Measurements from ENCODE around the gene GZMM.

Gene GZMM

GRCh38 chr19:535017-535835 lies 8.6 kb upstream of the GZMM start:
- DNase-seq (ENCODE audit: low read depth, low spot score), result no peak

GRCh38 chr19:536031-536880 lies 7.6 kb upstream of the GZMM start:
- no peak for DNase-seq (ENCODE audit: low read depth, low spot score)

GRCh38 chr19:536881-537404 lies 6.9 kb upstream of the GZMM start:
- DNase-seq (ENCODE audit: low read depth, low spot score), result no peak

DNA sequence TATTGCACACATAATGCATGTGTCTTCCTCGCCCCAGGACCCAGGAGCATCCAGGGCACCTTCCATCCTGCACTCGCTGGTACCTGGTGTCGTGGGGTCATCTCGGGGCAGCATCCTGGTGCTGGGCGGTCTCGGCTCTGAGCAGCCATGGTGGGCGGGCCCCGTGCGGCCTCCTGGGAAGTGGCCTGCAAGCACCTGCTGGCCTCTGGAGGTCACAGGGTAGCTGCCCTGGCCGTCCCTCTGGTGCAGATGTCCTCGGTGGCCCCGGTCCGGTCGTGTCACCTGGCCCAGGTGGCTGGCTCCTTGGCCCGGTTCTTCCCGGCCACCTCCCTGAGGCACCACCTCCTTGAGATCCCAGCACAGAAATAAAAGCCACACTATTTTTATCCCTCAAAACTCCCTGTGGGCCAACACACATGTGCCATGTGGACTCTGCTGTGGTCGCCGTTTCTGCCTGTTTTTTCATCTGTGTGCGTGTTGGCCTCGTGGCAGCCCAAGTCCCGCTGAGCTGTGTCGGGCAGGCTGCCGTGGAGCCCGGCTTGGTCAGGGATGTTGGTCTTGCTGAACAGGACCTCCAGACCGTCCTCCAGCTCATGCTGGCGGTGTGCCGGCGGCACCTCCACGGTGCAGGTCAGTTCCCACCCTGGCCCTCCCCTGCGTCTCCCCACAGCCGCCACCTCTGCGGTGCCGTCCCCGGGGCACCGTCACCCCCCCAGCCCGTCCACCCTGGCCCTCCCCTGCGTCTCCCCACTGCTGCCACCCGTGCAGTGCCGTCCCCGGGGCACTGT lies 5.0 kb upstream of the GZMM start:
- DNase-seq (ENCODE audit: low read depth, low spot score), result no peak

DNA sequence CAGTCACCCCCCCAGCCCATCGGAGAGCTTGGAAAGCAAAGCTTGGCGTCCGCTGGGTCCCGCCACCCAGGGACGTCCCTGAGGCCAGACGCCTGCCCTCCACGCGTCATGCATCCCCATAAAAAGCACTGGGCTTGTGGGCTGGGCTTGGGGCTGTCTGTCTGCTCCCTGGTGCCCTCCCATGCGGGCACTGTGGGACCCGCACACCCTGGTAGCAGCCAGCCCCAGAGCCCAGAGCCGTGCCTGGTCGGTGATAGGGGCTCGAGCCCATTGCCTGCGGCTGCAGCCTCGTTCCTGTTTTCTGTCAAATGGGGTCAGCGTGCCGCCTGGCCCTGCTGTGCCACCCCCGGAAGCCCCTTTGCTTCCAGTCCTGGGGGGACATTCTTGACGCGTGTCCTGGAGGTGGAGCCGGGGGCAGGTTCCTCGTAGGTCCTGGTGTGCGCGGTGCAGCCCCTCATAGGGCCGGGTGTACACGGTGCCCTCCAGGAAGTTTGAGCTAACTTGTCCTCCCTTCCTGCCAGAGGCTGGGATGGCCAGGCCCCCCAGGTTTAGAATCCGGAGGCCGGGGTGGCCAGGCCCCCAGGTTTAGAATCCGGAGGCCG lies 4.3 kb upstream of the GZMM start:
- no peak for DNase-seq (ENCODE audit: low read depth, low spot score)

DNA sequence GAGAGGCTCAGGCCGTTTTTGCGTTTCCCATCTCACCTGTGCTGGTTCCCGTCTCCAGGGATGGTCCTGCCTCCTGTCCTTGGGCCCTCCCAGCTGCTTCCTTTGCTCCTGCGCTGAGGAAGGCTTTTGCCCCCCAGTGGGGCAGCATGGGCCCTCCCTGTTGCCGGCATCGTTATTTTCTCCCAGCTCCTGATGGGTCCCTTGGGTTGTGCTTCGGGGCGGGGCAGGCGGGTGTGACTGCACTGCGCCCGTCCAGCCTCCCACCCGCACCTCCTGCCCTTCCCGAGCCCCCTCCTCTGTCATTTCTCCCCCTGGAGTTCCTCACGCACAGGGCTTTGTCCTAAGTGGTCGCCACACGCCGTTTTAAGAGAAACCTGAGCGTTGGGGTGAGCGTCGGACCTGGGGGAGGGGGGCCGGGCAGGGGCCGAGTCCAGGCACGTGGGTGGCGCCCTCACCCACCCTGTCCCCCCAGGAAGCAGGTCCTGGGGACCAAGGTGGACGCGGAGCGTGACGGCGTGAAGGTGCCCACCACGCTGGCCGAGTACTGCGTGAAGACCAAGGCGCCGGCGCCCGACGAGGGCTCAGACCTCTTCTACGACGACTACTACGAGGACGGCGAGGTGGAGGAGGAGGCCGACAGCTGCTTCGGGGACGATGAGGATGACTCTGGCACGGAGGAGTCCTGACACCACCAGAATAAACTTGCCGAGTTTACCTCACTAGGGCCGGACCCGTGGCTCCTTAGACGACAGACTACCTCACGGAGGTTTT lies 2.8 kb upstream of the GZMM start:
- DNase-seq (ENCODE audit: low read depth, low spot score), result no peak

- no peak for DNase-seq (ENCODE audit: low read depth, low spot score)
Measured at GRCh38 chr19:541699-542098, 2.2 kb upstream of the GZMM start.

- no peak for DNase-seq (ENCODE audit: low read depth, low spot score)
Measured at GRCh38 chr19:542173-542866, 1.5 kb upstream of the GZMM start.

GRCh38 chr19:547117-547516 lies 3.3 kb downstream of the GZMM start:
- no peak for DNase-seq (ENCODE audit: low read depth, low spot score)

GRCh38 chr19:547836-548720 lies 4.2 kb downstream of the GZMM start:
- DNase-seq (ENCODE audit: low read depth, low spot score), result no peak

GRCh38 chr19:548886-549830 lies 5.3 kb downstream of the GZMM start:
- no peak for DNase-seq (ENCODE audit: low read depth, low spot score)

DNA sequence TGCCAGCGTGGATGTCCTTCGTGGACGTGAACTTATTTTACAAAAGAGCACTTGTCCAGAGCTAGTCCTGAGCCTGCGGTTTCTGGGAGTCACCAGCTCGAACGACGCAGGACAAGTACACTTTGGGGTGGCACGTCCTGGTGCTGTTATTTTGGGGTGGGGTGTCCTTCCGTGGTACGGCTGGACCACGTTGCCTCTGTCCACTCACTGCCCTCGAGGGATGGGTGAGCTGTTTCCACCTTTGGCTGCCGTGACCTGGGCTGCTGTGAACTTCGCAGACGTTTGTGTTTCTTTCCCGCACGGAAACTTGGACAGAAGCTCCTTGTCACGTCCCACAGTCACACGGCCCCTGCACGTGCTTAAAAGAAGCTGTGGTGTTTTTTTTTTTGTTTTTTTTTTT lies 11.0 kb downstream of the GZMM start:
- no peak for DNase-seq (ENCODE audit: low read depth, low spot score)

GRCh38 chr19:555474-555808 lies 11.6 kb downstream of the GZMM start:
- DNase-seq (ENCODE audit: low read depth, low spot score), result no peak

GRCh38 chr19:556611-557382 lies 12.9 kb downstream of the GZMM start:
- no peak for DNase-seq (ENCODE audit: low read depth, low spot score)

DNA sequence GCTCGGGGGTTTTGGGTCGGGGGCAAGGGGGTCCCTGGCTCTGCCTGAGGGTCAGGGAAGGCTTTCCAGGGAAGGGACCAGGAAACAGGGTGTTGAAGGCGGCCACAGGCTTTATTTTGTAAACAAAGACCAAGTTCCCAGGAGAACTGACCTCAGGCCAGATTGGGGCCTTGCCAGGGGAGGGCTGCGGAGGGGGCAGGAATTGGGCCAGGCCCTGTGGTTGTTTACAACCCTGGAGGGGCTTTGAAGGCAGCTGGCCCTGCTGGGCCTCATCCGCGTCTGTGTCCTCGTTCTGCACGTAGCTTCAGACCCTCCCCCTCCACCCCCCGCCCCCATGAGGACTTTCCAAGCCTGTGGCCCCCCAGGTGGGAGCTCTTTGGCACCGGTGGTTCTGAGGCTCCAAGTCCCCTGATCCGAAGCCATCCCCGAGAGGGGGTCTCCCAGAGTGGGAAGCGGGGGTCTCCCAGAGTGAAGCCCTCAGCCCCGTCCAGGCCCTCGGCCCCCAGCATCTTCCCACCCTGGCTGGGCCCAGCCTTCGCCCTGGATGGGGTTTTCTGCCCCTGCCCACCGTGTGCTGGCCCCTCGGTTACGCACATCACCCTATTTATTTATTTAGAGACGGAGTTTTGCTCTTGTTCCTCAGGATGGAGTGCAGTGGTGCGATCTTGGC lies 15.1 kb downstream of the GZMM start:
- no peak for DNase-seq (ENCODE audit: low read depth, low spot score)

DNA sequence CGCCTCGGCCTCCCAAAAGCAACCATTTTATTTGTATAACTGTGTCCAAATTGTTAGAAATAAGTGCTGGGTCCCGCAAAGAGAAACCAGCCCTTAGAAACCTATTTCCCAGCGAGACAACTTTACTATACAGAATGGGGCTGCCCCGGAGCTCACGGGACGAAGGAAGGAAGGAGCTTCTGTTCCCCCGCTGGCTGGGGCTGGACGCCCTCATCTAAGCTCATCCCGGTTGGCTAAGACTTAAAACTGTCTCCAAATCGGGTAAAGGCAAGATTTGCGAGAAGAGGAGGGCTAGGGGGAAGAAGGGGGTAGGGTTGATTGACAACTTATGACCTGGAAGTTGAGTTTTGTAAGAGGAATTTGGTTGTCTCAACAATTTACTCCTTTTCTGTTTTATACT lies 16.3 kb downstream of the GZMM start:
- DNase-seq (ENCODE audit: low read depth, low spot score), result no peak

GRCh38 chr19:566403-566802 lies 22.6 kb downstream of the GZMM start:
- DNase-seq (ENCODE audit: low read depth, low spot score), result no peak
